Skeletal muscle tissue (tissue), 4 donors: ENCODE results near the gene RPGRIP1L. TPM values are rescaled to one million over a fixed set of nuclear protein-coding genes. Genes with fewer than 3 reads are reported as not detected.
A peak's percentile ranks its signal among the peaks of the same experiment; 100 is the strongest.

ENCODE experiments used
- H3K27ac ChIP-seq: one replicate; pipeline ENCODE4 v1.7.0; 2013; ENCODE audit warnings: mild to moderate bottlenecking, low read depth, low read length, inconsistent platforms
- H3K27me3 ChIP-seq, 3 donors: one replicate each; pipeline ENCODE4 v1.7.0; 2013; ENCODE audit warnings: low read length in 3 of 3; ENCODE audit not compliant: control insufficient read depth in 3 of 3, insufficient read depth in 3 of 3
- H3K36me3 ChIP-seq, 3 donors: one replicate each; pipeline ENCODE4 v1.7.0; 2013; ENCODE audit warnings: low read length in 3 of 3; ENCODE audit not compliant: control insufficient read depth in 3 of 3, insufficient read depth in 3 of 3
- H3K4me1 ChIP-seq, 3 donors: one replicate each; pipeline ENCODE4 v1.7.0; 2013; ENCODE audit warnings: low read length in 3 of 3, mild to moderate bottlenecking in 3 of 3; ENCODE audit not compliant: control insufficient read depth in 3 of 3, insufficient read depth in 3 of 3
- H3K4me3 ChIP-seq, 3 donors: one replicate each; pipeline ENCODE4 v1.7.0; 2013; ENCODE audit warnings: low read length in 3 of 3
- H3K9ac ChIP-seq, 3 donors: one replicate each; pipeline ENCODE4 v1.7.0; 2013; ENCODE audit warnings: low read length in 3 of 3, mild to moderate bottlenecking in 3 of 3, moderate library complexity in 2 of 3, low read depth in 1 of 3
- H3K9me3 ChIP-seq, 3 donors: one replicate each; pipeline ENCODE4 v1.7.0; 2013; ENCODE audit warnings: low read length in 3 of 3; ENCODE audit not compliant: control insufficient read depth in 3 of 3
- total RNA-seq: library from RNA; depleted of rRNA; stranded (reverse); fragments of >200 nt; gene quantifications from one replicate; pipeline ENCODE4 v1.2.3, GENCODE V29; 2014
- donor health status: Osteomylitis.

The RPGRIP1L gene
- 13.6 TPM for total RNA-seq

GRCh38 chr16:53703590-53704444, at the start of gene RPGRIP1L, which contains the start of gene FTO:
Gene RPGRIP1L (minus strand): TSS chr16:53703859. CDS start chr16:53700723, 3,136 bp downstream.
Gene FTO (plus strand): TSS chr16:53704156.
- H3K4me1 ChIP-seq = peaks cover 14 to 19% (median 16%) of the 10 kb centered on the region in 3 donors
- H3K9ac ChIP-seq = peak within 1 kb of the TSS; percentile 79 to 91 (median 88)
- H3K36me3 ChIP-seq = no peaks in the 10 kb centered on the region
- no peaks in the 10 kb centered on the region for H3K9me3 ChIP-seq
- peak within 1 kb of the TSS; percentile 93 to 98 (median 96) for H3K4me3 ChIP-seq
- peak within 1 kb of the TSS; percentile 62 for H3K27ac ChIP-seq
- H3K27me3 ChIP-seq = no peaks in the 10 kb centered on the region

GRCh38 chr16:53753431-53753830, 49.8 kb upstream of the RPGRIP1L start:
- no peak overlapping the region for H3K4me3 ChIP-seq
- no peaks in the 10 kb centered on the region for H3K27me3 ChIP-seq
- H3K36me3 ChIP-seq = no peaks in the 10 kb centered on the region
- no peaks in the 10 kb centered on the region for H3K9me3 ChIP-seq
- no peak overlapping the region for H3K9ac ChIP-seq
- H3K4me1 ChIP-seq = peaks cover 8 to 13% (median 12%) of the 10 kb centered on the region in 3 donors
- no peak overlapping the region for H3K27ac ChIP-seq

GRCh38 chr16:53752560-53752959, 48.9 kb upstream of the RPGRIP1L start:
- Histone ChIP-seq H3K27me3 (no peaks in the 10 kb centered on the region), H3K4me3 (no peak overlapping the region), H3K27ac (no peak overlapping the region), H3K4me1 (peaks cover 8 to 13% (median 12%) of the 10 kb centered on the region in 3 donors), H3K9me3 (no peaks in the 10 kb centered on the region), H3K9ac (no peak overlapping the region), H3K36me3 (no peaks in the 10 kb centered on the region)

- no peak overlapping the region for H3K27ac ChIP-seq
- H3K36me3 ChIP-seq = no peaks in the 10 kb centered on the region
- no peaks in the 10 kb centered on the region for H3K9me3 ChIP-seq
- peaks cover 13 to 20% (median 15%) of the 10 kb centered on the region in 3 donors for H3K4me1 ChIP-seq
- no peaks in the 10 kb centered on the region for H3K27me3 ChIP-seq
- no peak overlapping the region for H3K9ac ChIP-seq
- H3K4me3 ChIP-seq = no peak overlapping the region
These were observed 42.2 kb upstream of the RPGRIP1L start for GRCh38 chr16:53745753-53746266.

GRCh38 chr16:53745086-53745485, 41.4 kb upstream of the RPGRIP1L start:
- H3K9me3 ChIP-seq = no peaks in the 10 kb centered on the region
- H3K4me1 ChIP-seq = peaks cover 13 to 20% (median 15%) of the 10 kb centered on the region in 3 donors
- H3K27ac ChIP-seq = no peak overlapping the region
- no peak overlapping the region for H3K4me3 ChIP-seq
- H3K36me3 ChIP-seq = no peaks in the 10 kb centered on the region
- no peaks in the 10 kb centered on the region for H3K27me3 ChIP-seq
- H3K9ac ChIP-seq = no peak overlapping the region

GRCh38 chr16:53744449-53744848, 40.8 kb upstream of the RPGRIP1L start:
- no peak overlapping the region for H3K27ac ChIP-seq
- no peak overlapping the region for H3K9ac ChIP-seq
- no peaks in the 10 kb centered on the region for H3K9me3 ChIP-seq
- H3K4me1 ChIP-seq = peaks cover 13 to 20% (median 15%) of the 10 kb centered on the region in 3 donors
- no peaks in the 10 kb centered on the region for H3K27me3 ChIP-seq
- no peaks in the 10 kb centered on the region for H3K36me3 ChIP-seq
- no peak overlapping the region for H3K4me3 ChIP-seq

GRCh38 chr16:53743149-53743566, 39.5 kb upstream of the RPGRIP1L start:
- Histone ChIP-seq H3K9me3 (no peaks in the 10 kb centered on the region), H3K27ac (no peak overlapping the region), H3K4me3 (no peak overlapping the region), H3K9ac (no peak overlapping the region), H3K36me3 (no peaks in the 10 kb centered on the region), H3K4me1 (peaks cover 13 to 20% (median 15%) of the 10 kb centered on the region in 3 donors), H3K27me3 (no peaks in the 10 kb centered on the region)

GRCh38 chr16:53741546-53741945, 37.9 kb upstream of the RPGRIP1L start:
- Histone ChIP-seq H3K27ac (no peak overlapping the region), H3K9ac (no peak overlapping the region), H3K9me3 (no peaks in the 10 kb centered on the region), H3K4me3 (no peak overlapping the region), H3K36me3 (no peaks in the 10 kb centered on the region), H3K4me1 (peaks cover 15 to 31% (median 17%) of the 10 kb centered on the region in 3 donors), H3K27me3 (no peaks in the 10 kb centered on the region)

GRCh38 chr16:53740933-53741531, 37.4 kb upstream of the RPGRIP1L start:
- H3K27me3 ChIP-seq = no peaks in the 10 kb centered on the region
- no peaks in the 10 kb centered on the region for H3K36me3 ChIP-seq
- H3K27ac ChIP-seq = no peak overlapping the region

GRCh38 chr16:53740476-53740875, 36.8 kb upstream of the RPGRIP1L start:
- Histone ChIP-seq H3K36me3 (no peaks in the 10 kb centered on the region), H3K27me3 (no peaks in the 10 kb centered on the region), H3K27ac (no peak overlapping the region), H3K9ac (no peak overlapping the region), H3K4me1 (peaks cover 12 to 30% (median 17%) of the 10 kb centered on the region in 3 donors), H3K4me3 (no peak overlapping the region), H3K9me3 (no peaks in the 10 kb centered on the region)

More at GRCh38 chr16:53740933-53741531, 37.4 kb upstream of the RPGRIP1L start:
- H3K9ac ChIP-seq = no peak overlapping the region
- no peak overlapping the region for H3K4me3 ChIP-seq
- peaks cover 16 to 33% (median 19%) of the 10 kb centered on the region in 3 donors for H3K4me1 ChIP-seq
- H3K9me3 ChIP-seq = no peaks in the 10 kb centered on the region
